GM10248 (cell line): ENCODE measurements around the gene PRKCH.

Source experiments
- CTCF ChIA-PET: fragments of 300-600 bp; sonication (Branson Sonifier 250); formaldehyde crosslinking; extraction: SDS; loops from one replicate; lab custom pipeline; 2021; ENCODE audit warnings: antibody characterized with exemption; lab: Yijun Ruan, JAX
- POLR2A ChIA-PET: fragments of 350-650 bp; sonication (Branson Sonifier 250); formaldehyde crosslinking; extraction: SDS; loops from one replicate; lab custom pipeline; 2020; ENCODE audit warnings: antibody characterized with exemption; lab: Yijun Ruan, JAX
- DNase-seq: peaks from one replicate; pipeline ENCODE4 v3.0.0; 2012; ENCODE audit errors: extremely low spot score
- TF ChIP-seq, protein P1 (sequence below): IDR thresholded peaks from 2 replicates; pipeline ENCODE4 v1.5.1; 2012; ENCODE audit warnings: mild to moderate bottlenecking, low read depth; ENCODE audit errors: extremely low read depth, missing control alignments, control extremely low read depth

Gene PRKCH

DNA sequence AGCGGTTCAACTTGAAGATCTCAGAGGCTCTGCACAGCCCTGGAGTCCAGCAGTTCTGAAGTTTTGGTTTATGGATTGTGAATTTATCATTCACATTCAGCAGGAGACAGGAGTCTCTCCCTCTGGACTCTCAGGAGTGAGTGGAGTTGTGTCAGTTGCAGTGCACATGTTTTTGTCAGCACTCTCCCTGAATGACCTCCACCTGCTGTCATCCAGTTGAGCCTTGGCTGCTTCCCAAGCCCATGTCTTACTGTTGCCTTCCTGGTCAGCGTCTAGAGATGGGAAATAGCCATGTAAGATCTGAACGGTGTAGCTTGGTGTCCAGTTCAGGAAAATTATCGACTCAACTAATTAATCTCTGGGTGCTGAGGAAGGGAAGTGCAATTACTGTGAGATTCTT, 133.2 kb downstream of the PRKCH start:
- CTCF ChIA-PET = interaction anchor here (0.9 kb wide), 1 partner anchor 383 kb away, joined by 3 read pairs; no protein-coding TSS in a partner anchor
- POLR2A ChIA-PET = no interaction called here
- TF ChIP-seq, protein P1, sequence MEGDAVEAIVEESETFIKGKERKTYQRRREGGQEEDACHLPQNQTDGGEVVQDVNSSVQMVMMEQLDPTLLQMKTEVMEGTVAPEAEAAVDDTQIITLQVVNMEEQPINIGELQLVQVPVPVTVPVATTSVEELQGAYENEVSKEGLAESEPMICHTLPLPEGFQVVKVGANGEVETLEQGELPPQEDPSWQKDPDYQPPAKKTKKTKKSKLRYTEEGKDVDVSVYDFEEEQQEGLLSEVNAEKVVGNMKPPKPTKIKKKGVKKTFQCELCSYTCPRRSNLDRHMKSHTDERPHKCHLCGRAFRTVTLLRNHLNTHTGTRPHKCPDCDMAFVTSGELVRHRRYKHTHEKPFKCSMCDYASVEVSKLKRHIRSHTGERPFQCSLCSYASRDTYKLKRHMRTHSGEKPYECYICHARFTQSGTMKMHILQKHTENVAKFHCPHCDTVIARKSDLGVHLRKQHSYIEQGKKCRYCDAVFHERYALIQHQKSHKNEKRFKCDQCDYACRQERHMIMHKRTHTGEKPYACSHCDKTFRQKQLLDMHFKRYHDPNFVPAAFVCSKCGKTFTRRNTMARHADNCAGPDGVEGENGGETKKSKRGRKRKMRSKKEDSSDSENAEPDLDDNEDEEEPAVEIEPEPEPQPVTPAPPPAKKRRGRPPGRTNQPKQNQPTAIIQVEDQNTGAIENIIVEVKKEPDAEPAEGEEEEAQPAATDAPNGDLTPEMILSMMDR = no peak
- DNase-seq = no peak

DNA sequence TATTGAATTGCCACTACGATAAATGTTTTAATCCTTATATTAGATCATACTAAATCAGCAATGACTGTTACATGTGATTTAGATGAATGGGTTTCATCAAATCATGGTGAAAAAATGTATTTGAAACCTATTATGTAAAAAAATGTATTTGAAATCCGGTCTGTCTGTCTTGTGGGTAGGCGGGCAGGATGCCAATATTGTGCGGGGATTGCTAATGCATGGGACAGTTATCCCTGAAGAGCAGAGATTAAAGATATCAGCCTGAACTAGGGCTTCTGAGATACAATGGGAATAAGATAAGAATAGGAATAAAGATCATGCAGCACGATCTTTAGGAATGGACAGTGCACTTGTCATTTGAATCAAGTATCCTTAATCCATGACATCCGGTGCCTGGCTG, 134.0 kb downstream of the PRKCH start:
- TF ChIP-seq, protein P1 = no peak
- DNase-seq = no peak
- ChIA-PET POLR2A (no interaction called here), CTCF (interaction anchor here (0.7 to 4.8 kb wide), 8 partner anchors 15 to 386 kb away, joined by 3 to 32 read pairs (median 3); no protein-coding TSS in a partner anchor)

DNA sequence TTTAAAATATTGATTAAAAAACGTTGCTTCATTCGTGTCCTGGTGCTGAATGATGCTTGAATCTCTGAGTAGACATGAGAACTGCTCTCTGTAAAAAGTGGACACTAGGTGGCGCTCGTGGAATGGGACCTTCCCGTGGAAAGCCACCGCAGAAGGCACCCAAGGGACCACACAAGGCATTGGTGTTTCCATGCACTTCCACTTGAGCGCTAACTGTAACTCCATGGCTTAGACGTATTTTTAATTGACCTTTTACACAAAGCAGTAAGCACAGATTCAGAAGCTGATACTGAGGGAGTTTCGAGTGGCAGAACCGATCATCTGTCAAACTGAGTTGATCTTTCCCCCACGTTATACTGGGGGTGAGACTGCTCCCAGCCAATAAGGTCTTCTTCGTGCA, 135.3 kb downstream of the PRKCH start:
- peak; percentile 75 for DNase-seq
- POLR2A ChIA-PET = no interaction called here
- CTCF ChIA-PET = interaction anchor here (1.0 to 4.8 kb wide), 5 partner anchors 14 to 670 kb away, joined by 3 to 32 read pairs (median 6); no protein-coding TSS in a partner anchor
- TF ChIP-seq, protein P1 = peak; percentile 77

DNA sequence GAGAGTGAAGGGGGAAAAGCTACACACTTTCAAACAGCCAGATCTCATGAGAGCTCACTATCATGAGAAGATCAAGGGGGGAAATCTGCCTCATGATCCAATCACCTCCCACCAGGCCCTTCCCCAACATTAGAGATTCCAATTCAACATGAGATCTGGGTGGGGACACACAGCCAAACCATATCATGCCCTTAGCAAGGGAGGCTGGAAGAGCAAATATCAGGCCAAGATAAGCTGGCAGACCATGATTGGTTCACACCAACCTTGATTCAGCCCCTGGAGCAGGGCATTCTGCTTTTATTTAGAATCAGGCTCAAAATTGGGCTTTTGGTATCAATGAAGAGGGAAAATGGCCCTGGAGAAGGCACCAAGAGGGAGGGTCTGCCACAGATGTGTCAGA, 137.4 kb downstream of the PRKCH start:
- ChIA-PET POLR2A (no interaction called here), CTCF (interaction anchor here (1.6 to 4.8 kb wide), 2 partner anchors 9 to 379 kb away, joined by 4 to 32 read pairs; no protein-coding TSS in a partner anchor)
- TF ChIP-seq, protein P1 = no peak
- DNase-seq = no peak

DNA sequence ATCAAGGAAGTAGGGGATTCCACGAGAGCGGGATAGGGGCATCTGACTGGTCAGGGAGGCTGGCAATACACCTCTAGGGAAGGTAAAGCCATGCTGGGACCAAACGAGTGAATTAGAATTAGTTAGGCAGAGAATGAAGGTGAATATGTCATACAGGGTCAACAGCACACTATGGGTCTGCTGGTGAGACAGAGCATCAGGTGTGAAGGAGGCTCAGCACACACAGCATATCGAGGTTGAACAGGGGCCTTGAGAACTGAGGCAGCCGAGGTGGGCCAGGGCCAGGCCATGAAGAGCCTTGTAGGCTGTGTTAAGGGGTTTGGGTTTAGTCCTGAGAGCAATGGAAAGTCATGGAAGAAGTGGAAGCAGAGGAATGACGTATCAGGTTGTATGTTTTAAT, 137.8 kb downstream of the PRKCH start:
- TF ChIP-seq, protein P1 = no peak
- ChIA-PET POLR2A (no interaction called here), CTCF (interaction anchor here (2.2 to 4.8 kb wide), 3 partner anchors 14 to 379 kb away, joined by 7 to 32 read pairs (median 23); no protein-coding TSS in a partner anchor)
- DNase-seq = no peak

DNA sequence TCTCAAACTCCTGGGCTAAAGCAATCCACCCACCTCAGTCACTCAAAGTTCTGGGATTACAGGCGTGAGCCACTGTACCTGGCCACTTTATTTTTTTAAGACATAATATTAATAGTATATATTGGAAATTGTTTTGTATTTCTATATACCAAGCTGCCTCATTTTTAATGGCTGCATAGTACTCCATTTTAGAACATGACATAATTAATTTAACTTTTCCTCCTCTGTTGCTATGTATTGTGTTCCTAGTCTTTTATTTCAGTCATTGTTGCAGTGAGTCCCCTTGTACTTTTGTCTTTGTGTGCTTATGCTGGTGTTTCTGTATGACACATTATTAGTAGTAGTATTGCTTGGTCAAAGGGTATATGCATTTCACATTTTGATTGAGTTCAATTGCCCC, 138.7 kb downstream of the PRKCH start:
- DNase-seq = no peak
- CTCF ChIA-PET = interaction anchor here (0.9 to 6.9 kb wide), 12 partner anchors 8 to 381 kb away, joined by 3 to 77 read pairs (median 5); partner anchors contain the start of gene TMEM30B
- POLR2A ChIA-PET = no interaction called here
- TF ChIP-seq, protein P1 = no peak
